ENCODE data around the gene KRTAP10-1.

- TF ChIP-seq TARDBP (IDR thresholded peaks at IDR 0.05) (no peak), LEF1 (IDR thresholded peaks at IDR 0.05; ENCODE audit: borderline replicate concordance) (no peak), BHLHE40 (IDR thresholded peaks at IDR 0.05; ENCODE audit: borderline replicate concordance) (no peak), NFRKB (IDR thresholded peaks at IDR 0.05) (no peak), ARNT (IDR thresholded peaks at IDR 0.05) (no peak)
Observed at GRCh38 chr21:44539046-44539445, 949 bp downstream of the KRTAP10-1 start.

Measured in HEK293T (cell line).